Effector memory CD8-positive, alpha-beta T cell (primary cell): Measurements from ENCODE around the gene PLGLB2.
A peak's percentile ranks its signal among the peaks of the same experiment; 100 is the strongest.
"Not testable (repeated sequence)": the region's sequence is repeated elsewhere in the genome, so short reads cannot be mapped to it uniquely, and the experiment has no call there.

Source experiments
- ATAC-seq: fragments of 150-1000 bp; cut with Tn5 transposase; replicated peaks from 2 replicates; pipeline ENCODE4 v1.10.0; 2021; ENCODE audit warnings: mild to moderate bottlenecking, moderate library complexity
- DNase-seq, 3 experiments: peaks; one replicate each; pipeline ENCODE4 v3.0.0; 2021
- H3K27ac Mint-ChIP-seq, 2 donors: one replicate each; pipeline ENCODE4 v1.8.0; 2022; ENCODE audit warnings: mild to moderate bottlenecking in 2 of 2, mixed read lengths in 2 of 2, moderate library complexity in 2 of 2
- H3K27me3 Mint-ChIP-seq, 2 donors: one replicate each; pipeline ENCODE4 v1.8.0; 2022; ENCODE audit warnings: mixed read lengths in 2 of 2
- H3K36me3 Mint-ChIP-seq: one replicate; pipeline ENCODE4 v1.8.0; 2022; ENCODE audit warnings: mild to moderate bottlenecking, moderate library complexity, mixed read lengths; ENCODE audit not compliant: insufficient read depth
- H3K4me1 Mint-ChIP-seq, 2 donors: one replicate each; pipeline ENCODE4 v1.8.0; 2022; ENCODE audit warnings: low read depth in 2 of 2, mixed read lengths in 2 of 2
- H3K4me3 Mint-ChIP-seq, 2 donors: one replicate each; pipeline ENCODE4 v1.8.0; 2022; ENCODE audit warnings: mild to moderate bottlenecking in 2 of 2, mixed read lengths in 2 of 2, moderate library complexity in 2 of 2
- H3K9me3 Mint-ChIP-seq, 2 donors: one replicate each; pipeline ENCODE4 v1.8.0; 2022; ENCODE audit warnings: mixed read lengths in 2 of 2
- total RNA-seq, 9 experiments: gene quantifications; one replicate each; lab custom pipeline; 2026; lab: John Stamatoyannopoulos, UW

Gene PLGLB2
- 0 to 0.85 (median 0.13) reads per million in 9 experiments for total RNA-seq

- not testable (repeated sequence) for DNase-seq, H3K4me3 Mint-ChIP-seq, H3K27me3 Mint-ChIP-seq, H3K9me3 Mint-ChIP-seq, H3K4me1 Mint-ChIP-seq, H3K27ac Mint-ChIP-seq, ATAC-seq, H3K36me3 Mint-ChIP-seq
Measured at GRCh38 chr2:87747791-87748190, at the start of gene PLGLB2. PLGLB2 (plus strand) TSS chr2:87748087; CDS start chr2:87748154, 67 bp downstream.

GRCh38 chr2:87704572-87705323 is 43.1 kb upstream of the PLGLB2 start:
- ATAC-seq, H3K27me3 Mint-ChIP-seq, H3K4me3 Mint-ChIP-seq, H3K36me3 Mint-ChIP-seq, H3K4me1 Mint-ChIP-seq, DNase-seq, H3K9me3 Mint-ChIP-seq: not testable (repeated sequence)
- peak overlapping the region in 1 of 2 donors; percentile 27 for H3K27ac Mint-ChIP-seq

GRCh38 chr2:87708368-87708767 is 39.5 kb upstream of the PLGLB2 start:
- not testable (repeated sequence) for H3K27ac Mint-ChIP-seq

GRCh38 chr2:87727940-87728599 is 19.8 kb upstream of the PLGLB2 start:
- H3K4me3 Mint-ChIP-seq, H3K9me3 Mint-ChIP-seq, ATAC-seq, H3K27me3 Mint-ChIP-seq, H3K4me1 Mint-ChIP-seq, DNase-seq, H3K36me3 Mint-ChIP-seq, H3K27ac Mint-ChIP-seq: not testable (repeated sequence)

More at GRCh38 chr2:87708368-87708767, 39.5 kb upstream of the PLGLB2 start:
- H3K4me3 Mint-ChIP-seq, H3K27me3 Mint-ChIP-seq, H3K9me3 Mint-ChIP-seq, H3K4me1 Mint-ChIP-seq, DNase-seq, H3K36me3 Mint-ChIP-seq: not testable (repeated sequence)
- ATAC-seq: peak; percentile 59

- H3K9me3 Mint-ChIP-seq, ATAC-seq, H3K4me1 Mint-ChIP-seq, H3K4me3 Mint-ChIP-seq, H3K27ac Mint-ChIP-seq, DNase-seq, H3K36me3 Mint-ChIP-seq, H3K27me3 Mint-ChIP-seq: not testable (repeated sequence)
Measured at GRCh38 chr2:87740928-87741327, 7.0 kb upstream of the PLGLB2 start.

GRCh38 chr2:87742393-87743108 is 5.3 kb upstream of the PLGLB2 start:
- not testable (repeated sequence) for H3K27me3 Mint-ChIP-seq, H3K4me3 Mint-ChIP-seq, H3K9me3 Mint-ChIP-seq, DNase-seq, ATAC-seq, H3K36me3 Mint-ChIP-seq, H3K4me1 Mint-ChIP-seq, H3K27ac Mint-ChIP-seq

GRCh38 chr2:87743638-87744037 is 4.2 kb upstream of the PLGLB2 start:
- ATAC-seq, DNase-seq, H3K27ac Mint-ChIP-seq, H3K9me3 Mint-ChIP-seq, H3K4me3 Mint-ChIP-seq, H3K36me3 Mint-ChIP-seq, H3K4me1 Mint-ChIP-seq, H3K27me3 Mint-ChIP-seq: not testable (repeated sequence)

GRCh38 chr2:87745353-87745951 is 2.4 kb upstream of the PLGLB2 start:
- H3K27ac Mint-ChIP-seq, DNase-seq, H3K9me3 Mint-ChIP-seq, H3K4me1 Mint-ChIP-seq, H3K27me3 Mint-ChIP-seq, H3K4me3 Mint-ChIP-seq, ATAC-seq, H3K36me3 Mint-ChIP-seq: not testable (repeated sequence)

GRCh38 chr2:87748524-87748923 is 637 bp downstream of the PLGLB2 start:
- H3K9me3 Mint-ChIP-seq, H3K36me3 Mint-ChIP-seq, H3K27me3 Mint-ChIP-seq, H3K27ac Mint-ChIP-seq, ATAC-seq, DNase-seq, H3K4me1 Mint-ChIP-seq, H3K4me3 Mint-ChIP-seq: not testable (repeated sequence)

- H3K4me1 Mint-ChIP-seq, H3K36me3 Mint-ChIP-seq, H3K27me3 Mint-ChIP-seq, H3K27ac Mint-ChIP-seq, H3K4me3 Mint-ChIP-seq, H3K9me3 Mint-ChIP-seq, ATAC-seq, DNase-seq: not testable (repeated sequence)
Measured at GRCh38 chr2:87750560-87750959, 2.7 kb downstream of the PLGLB2 start.

GRCh38 chr2:87754759-87755158 is 6.9 kb downstream of the PLGLB2 start:
- not testable (repeated sequence) for DNase-seq, H3K36me3 Mint-ChIP-seq, H3K9me3 Mint-ChIP-seq, H3K27ac Mint-ChIP-seq, H3K27me3 Mint-ChIP-seq, H3K4me3 Mint-ChIP-seq, ATAC-seq, H3K4me1 Mint-ChIP-seq
